Measurements from ENCODE around the gene ZCWPW1.
"Not testable (repeated sequence)": the region's sequence is repeated elsewhere in the genome, so short reads cannot be mapped to it uniquely, and the experiment has no call there.

ZCWPW1 gene

GRCh38 chr7:100455206-100455605 is 26.7 kb upstream of the ZCWPW1 start:
- no peak for DNase-seq

- DNase-seq, result not testable (repeated sequence)
Observed at GRCh38 chr7:100453854-100454253, 25.4 kb upstream of the ZCWPW1 start.

GRCh38 chr7:100452513-100452912 is 24.0 kb upstream of the ZCWPW1 start:
- DNase-seq, result no peak

- DNase-seq, result no peak
Observed at GRCh38 chr7:100449190-100449795, 20.8 kb upstream of the ZCWPW1 start.

- DNase-seq, result not testable (repeated sequence)
Observed at GRCh38 chr7:100447363-100447762, 18.9 kb upstream of the ZCWPW1 start.

- DNase-seq, result no peak
Observed at GRCh38 chr7:100446040-100446439, 17.5 kb upstream of the ZCWPW1 start.

GRCh38 chr7:100444311-100445278 is 16.1 kb upstream of the ZCWPW1 start:
- no peak for DNase-seq

GRCh38 chr7:100443096-100443840 is 14.8 kb upstream of the ZCWPW1 start:
- DNase-seq, result no peak

- DNase-seq, result no peak
Observed at GRCh38 chr7:100441641-100442535, 13.4 kb upstream of the ZCWPW1 start.

GRCh38 chr7:100439244-100439643 is 10.7 kb upstream of the ZCWPW1 start:
- not testable (repeated sequence) for DNase-seq

GRCh38 chr7:100438731-100439130 is 10.2 kb upstream of the ZCWPW1 start:
- not testable (repeated sequence) for DNase-seq

- DNase-seq, result no peak
Observed at GRCh38 chr7:100438172-100438571, 9.7 kb upstream of the ZCWPW1 start.

GRCh38 chr7:100437150-100438100 is 8.9 kb upstream of the ZCWPW1 start:
- no peak for DNase-seq

GRCh38 chr7:100435401-100436304 is 7.2 kb upstream of the ZCWPW1 start:
- DNase-seq, result no peak

GRCh38 chr7:100434297-100435144 is 6.0 kb upstream of the ZCWPW1 start:
- no peak for DNase-seq

- no peak for DNase-seq
Observed at GRCh38 chr7:100433592-100434296, 5.2 kb upstream of the ZCWPW1 start.

GRCh38 chr7:100433276-100433591 is 4.7 kb upstream of the ZCWPW1 start:
- no peak for DNase-seq

GRCh38 chr7:100432621-100433275 is 4.2 kb upstream of the ZCWPW1 start:
- DNase-seq, result no peak
